Measurements from ENCODE around the gene PML. TPM values are rescaled to one million over a fixed set of nuclear protein-coding genes. Genes with fewer than 3 reads are reported as not detected.
"Not testable (repeated sequence)": the region's sequence is repeated elsewhere in the genome, so short reads cannot be mapped to it uniquely, and the experiment has no call there.

Gene PML
- total RNA-seq, 1 experiment from 2014 or later = 24.6 TPM

DNA sequence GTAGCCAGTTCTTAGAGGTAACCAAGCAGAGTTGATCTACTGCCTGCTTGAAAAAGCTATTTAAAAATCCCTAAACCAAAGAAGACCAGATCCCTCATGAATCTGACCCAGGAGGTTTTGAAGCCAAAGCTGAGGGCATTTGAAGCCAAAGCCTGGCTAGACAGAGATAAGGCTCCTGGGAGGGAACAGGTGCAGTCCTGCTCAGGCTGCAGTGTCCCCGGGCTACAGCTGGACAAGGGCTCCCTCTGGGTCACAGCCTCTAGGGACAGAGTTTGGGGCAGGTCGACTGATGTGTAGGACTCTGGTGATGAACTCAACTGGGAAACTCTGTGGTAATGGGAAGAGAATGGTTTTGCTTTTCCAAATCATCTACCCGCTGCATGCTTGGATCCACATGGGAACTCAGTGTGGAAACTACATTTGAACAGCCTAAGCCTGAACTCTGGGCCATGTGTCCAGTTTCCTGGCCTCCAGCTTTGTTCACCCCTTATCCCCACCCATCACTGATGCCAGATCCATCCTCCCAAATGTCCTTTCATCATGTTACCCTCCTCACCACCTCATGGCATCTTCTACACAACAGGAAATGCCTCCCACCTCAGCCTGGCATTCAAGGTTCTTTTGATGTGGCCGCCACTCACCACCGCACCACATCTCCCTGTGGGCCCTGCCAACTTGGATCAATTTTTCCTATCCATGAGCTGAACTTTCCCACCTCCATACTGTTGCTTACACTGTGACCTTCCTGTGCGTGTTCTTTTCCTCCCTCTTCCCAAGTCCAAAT lies 64.7 kb downstream of the PML start:
- H2BK12ac ChIP-seq (ENCODE audit: insufficient read length, low read depth, low read length); H3K9ac ChIP-seq (ENCODE audit: extremely low read depth, insufficient read length, low read length); H3K23me2 ChIP-seq (ENCODE audit: insufficient read length, low read depth, low read length, poor library complexity, severe bottlenecking); H2BK15ac ChIP-seq (ENCODE audit: low read depth, low read length); H3K4ac ChIP-seq (ENCODE audit: low read depth, low read length); H3K14ac ChIP-seq (ENCODE audit: insufficient read depth, low read length); H4K5ac ChIP-seq (ENCODE audit: insufficient read length, low read depth, low read length); H3K79me2 ChIP-seq (ENCODE audit: insufficient read depth, low read length); H2BK20ac ChIP-seq (ENCODE audit: low read depth, low read length, poor library complexity, severe bottlenecking); H2AK5ac ChIP-seq (ENCODE audit: insufficient read length, low read length); H4K91ac ChIP-seq (ENCODE audit: insufficient read length, low read depth, low read length); H2BK5ac ChIP-seq (ENCODE audit: insufficient read length, low read length); H4K8ac ChIP-seq (replicated peaks; ENCODE audit: insufficient read length, low read depth, low read length); H3K4me2 ChIP-seq (ENCODE audit: insufficient read depth, insufficient read length, low read length); DNase-seq; H3K56ac ChIP-seq (ENCODE audit: insufficient read length, low read depth, low read length); H4K20me1 ChIP-seq (ENCODE audit: control insufficient read depth, insufficient read depth, insufficient read length); H3K4me1 ChIP-seq (ENCODE audit: insufficient read depth, low read length); H3K4me3 Mint-ChIP-seq; H3K23ac ChIP-seq (ENCODE audit: insufficient read length, low read depth, low read length); H3K27ac ChIP-seq (ENCODE audit: insufficient read length, low read depth, low read length); H3K18ac ChIP-seq (ENCODE audit: insufficient read length, low read depth, low read length); H2AFZ ChIP-seq (ENCODE audit: low read length); H3K4me1 Mint-ChIP-seq; H3K27me3 ChIP-seq (ENCODE audit: insufficient read depth, low read length); H2BK120ac ChIP-seq (ENCODE audit: low read depth, low read length, poor library complexity, severe bottlenecking); H3T11ph ChIP-seq (ENCODE audit: low read length); H3K27ac Mint-ChIP-seq; H3K9me3 ChIP-seq (ENCODE audit: control insufficient read depth, low read depth, low read length); H3K36me3 Mint-ChIP-seq (ENCODE audit: insufficient read depth in 1 of 3, low read depth in 3 of 3); H3K79me1 ChIP-seq (ENCODE audit: insufficient read depth, low read depth, low read length, poor library complexity, severe bottlenecking): not testable (repeated sequence)
- Mint-ChIP-seq H3K9me3 (peaks cover 3 to 11% of the 10 kb centered on the region in 2 experiments; a peak in 3 of 5 replicates), H3K27me3 (ENCODE audit: low read depth) (peaks cover 53% of the 10 kb centered on the region)
- WGBS (ENCODE audit: extremely low coverage, insufficient read length, low lambda C conversion rate) = no CpG with 5 or more reads among the region's 6 CpGs

Data from H9 (cell line).